Upper lobe of left lung (tissue), 6 donors: Measurements from ENCODE around the gene ATG5. TPM values are rescaled to one million over a fixed set of nuclear protein-coding genes. Genes with fewer than 3 reads are reported as not detected.

ENCODE experiments used
- ATAC-seq, 2 donors: fragments of 200-7000 bp; cut with Tn5 transposase; one replicate each; pipeline ENCODE4 v1.9.1; 2022; ENCODE audit warnings: mild to moderate bottlenecking in 2 of 2, moderate library complexity in 2 of 2; ENCODE audit not compliant: low FRiP score in 2 of 2
- DNase-seq, 2 donors: peaks; one replicate each; pipeline ENCODE4 v3.0.0-alpha.2; 2019 to 2020
- H3K27ac ChIP-seq, 4 donors: fragments of 200-600 bp; sonication (generic); one replicate each; pipeline ENCODE4 v1.5.1; 2016 to 2019
- H3K27me3 ChIP-seq, 4 donors: fragments of 200-600 bp; sonication (generic); one replicate each; pipeline ENCODE4 v1.5.1; 2017 to 2019
- H3K36me3 ChIP-seq, 4 donors: fragments of 200-600 bp; sonication (generic); one replicate each; pipeline ENCODE4 v1.5.1; 2016 to 2019
- H3K4me1 ChIP-seq, 4 donors: fragments of 200-600 bp; sonication (generic); one replicate each; pipeline ENCODE4 v1.5.1; 2018 to 2019
- H3K4me3 ChIP-seq, 4 donors: fragments of 200-600 bp; sonication (generic); one replicate each; pipeline ENCODE4 v1.5.1; 2017 to 2019; ENCODE audit warnings: mild to moderate bottlenecking in 2 of 4, moderate library complexity in 1 of 4
- H3K9me3 ChIP-seq, 4 donors: fragments of 200-600 bp; sonication (generic); one replicate each; pipeline ENCODE4 v1.5.1; 2018 to 2019
- CTCF ChIP-seq, 6 experiments: fragments of 450-650 bp in 4 of 6; fragments of 200-600 bp in 2 of 6; sonication (generic) in 2 of 6; IDR thresholded peaks; one replicate each; pipeline ENCODE4 v1.5.1; 2016 to 2019; ENCODE audit warnings: antibody characterized with exemption in 6 of 6
- EP300 ChIP-seq, 4 donors: sonication (generic); formaldehyde crosslinking; IDR thresholded peaks; one replicate each; pipeline ENCODE4 v1.5.1; 2017; ENCODE audit warnings: antibody characterized with exemption in 4 of 4, control low read depth in 2 of 4
- POLR2A ChIP-seq, 4 donors: fragments of 450-650 bp; IDR thresholded peaks; one replicate each; pipeline ENCODE4 v1.5.1; 2016 to 2017; ENCODE audit warnings: antibody characterized with exemption in 4 of 4, mild to moderate bottlenecking in 2 of 4
- POLR2AphosphoS5 ChIP-seq, 2 donors: sonication (generic); formaldehyde crosslinking; IDR thresholded peaks; one replicate each; pipeline ENCODE4 v1.5.1; 2017; ENCODE audit warnings: antibody characterized with exemption in 2 of 2
- WGBS, 2 donors: methylation state at CpG; one replicate each; pipeline ENCODE4 v1.1.5; 2017 to 2018; 5-methylcytosine and 5-hydroxymethylcytosine counted together
- total RNA-seq, 6 donors: library from RNA; depleted of rRNA in 4 of 6; stranded (reverse); fragments of >200 nt in 4 of 6; gene quantifications; one replicate each; pipeline versions ENCODE4 v1.1.0 to v1.2.1, GENCODE V29; 2016 to 2021
- donor health status: DM: no; HTN: no; CAD: no; lungs with moderate emphysema.
- donor health status: DM: no; HTN: yes; CAD: no; lungs with severe emphysema.

ATG5 gene
- total RNA-seq, 6 donors from 2014 or later, result 25.8 to 55.1 (median 28.7) TPM

GRCh38 chr6:106186172-106186571, 139.4 kb downstream of the ATG5 start:
- Histone ChIP-seq H3K27me3 (no peaks in the 10 kb centered on the region), H3K27ac (no peak overlapping the region), H3K4me1 (no peaks in the 10 kb centered on the region), H3K9me3 (no peaks in the 10 kb centered on the region), H3K4me3 (no peak overlapping the region), H3K36me3 (peaks cover 0 to 6% (median 0%) of the 10 kb centered on the region in 4 donors)
- DNase-seq, result no peak
- TF ChIP-seq EP300 (IDR thresholded peaks at IDR 0.05) (no peak), POLR2AphosphoS5 (IDR thresholded peaks at IDR 0.05) (no peak), CTCF (IDR thresholded peaks at IDR 0.05) (no peak), POLR2A (IDR thresholded peaks at IDR 0.05) (no peak)
- whole genome bisulfite sequencing, 2 donors, result 80 to 84% methylated on average over 3 of the region's 3 CpGs
- ATAC-seq, result no peak

- Histone ChIP-seq H3K36me3 (peaks cover 0 to 6% (median 0%) of the 10 kb centered on the region in 4 donors), H3K9me3 (no peaks in the 10 kb centered on the region), H3K4me1 (no peaks in the 10 kb centered on the region), H3K27me3 (no peaks in the 10 kb centered on the region), H3K4me3 (no peak overlapping the region), H3K27ac (no peak overlapping the region)
- DNase-seq, result no peak
- TF ChIP-seq POLR2AphosphoS5 (IDR thresholded peaks at IDR 0.05), result no peak
- no peak for TF ChIP-seq POLR2A (IDR thresholded peaks at IDR 0.05)
- TF ChIP-seq CTCF (IDR thresholded peaks at IDR 0.05), result no peak
- TF ChIP-seq EP300 (IDR thresholded peaks at IDR 0.05), result no peak
- WGBS, 2 donors, result 92 to 94% methylated on average over 2 of the region's 2 CpGs
- ATAC-seq, result no peak
Observed at GRCh38 chr6:106185615-106186014, 139.9 kb downstream of the ATG5 start.

- no peaks in the 10 kb centered on the region for H3K4me1 ChIP-seq
- TF ChIP-seq CTCF (IDR thresholded peaks at IDR 0.05) (no peak), EP300 (IDR thresholded peaks at IDR 0.05) (no peak), POLR2A (IDR thresholded peaks at IDR 0.05) (no peak), POLR2AphosphoS5 (IDR thresholded peaks at IDR 0.05) (no peak)
- H3K27ac ChIP-seq, result no peak overlapping the region
- no peaks in the 10 kb centered on the region for H3K9me3 ChIP-seq
- DNase-seq (no peak), ATAC-seq (no peak)
- no peaks in the 10 kb centered on the region for H3K27me3 ChIP-seq
- no peak overlapping the region for H3K4me3 ChIP-seq
- WGBS, 2 donors, result 74 to 91% methylated on average over 3 of the region's 3 CpGs
- peaks cover 0 to 6% (median 0%) of the 10 kb centered on the region in 4 donors for H3K36me3 ChIP-seq
Observed at GRCh38 chr6:106184629-106185028, 140.9 kb downstream of the ATG5 start.

- H3K4me3 ChIP-seq, result no peak overlapping the region
- no peaks in the 10 kb centered on the region for H3K27me3 ChIP-seq
- DNase-seq, result no peak
- no peak for TF ChIP-seq EP300 (IDR thresholded peaks at IDR 0.05)
- ATAC-seq, result no peak
- no peaks in the 10 kb centered on the region for H3K4me1 ChIP-seq
- peaks cover 0 to 6% (median 0%) of the 10 kb centered on the region in 4 donors for H3K36me3 ChIP-seq
- no peak overlapping the region for H3K27ac ChIP-seq
- WGBS, 2 donors, result 97 to 100% methylated on average over 1 of the region's 1 CpG
- H3K9me3 ChIP-seq, result no peaks in the 10 kb centered on the region
Observed at GRCh38 chr6:106183430-106183829, 142.1 kb downstream of the ATG5 start.

- Histone ChIP-seq H3K9me3 (no peaks in the 10 kb centered on the region), H3K27ac (no peak overlapping the region), H3K36me3 (peaks cover 0 to 6% (median 0%) of the 10 kb centered on the region in 4 donors), H3K27me3 (no peaks in the 10 kb centered on the region), H3K4me1 (no peaks in the 10 kb centered on the region), H3K4me3 (no peak overlapping the region)
- DNase-seq, result no peak
- TF ChIP-seq POLR2AphosphoS5 (IDR thresholded peaks at IDR 0.05), result no peak
- TF ChIP-seq POLR2A (IDR thresholded peaks at IDR 0.05), result no peak
- no peak for TF ChIP-seq CTCF (IDR thresholded peaks at IDR 0.05)
- TF ChIP-seq EP300 (IDR thresholded peaks at IDR 0.05), result no peak
- 87 to 96% methylated on average over 5 of the region's 5 CpGs for WGBS, 2 donors
- ATAC-seq, result no peak
Observed at GRCh38 chr6:106182455-106182854, 143.1 kb downstream of the ATG5 start.
